Esophagus squamous epithelium (tissue), 4 donors: ENCODE data around the gene KIF3C.
"Not testable (repeated sequence)": the region's sequence is repeated elsewhere in the genome, so short reads cannot be mapped to it uniquely, and the experiment has no call there.

ENCODE experiments used
- CTCF ChIP-seq, 6 experiments: fragments of 450-650 bp in 4 of 6; fragments of 200-600 bp in 2 of 6; sonication (generic) in 2 of 6; IDR thresholded peaks; one replicate each; pipeline ENCODE4 v1.5.1; 2016 to 2019; ENCODE audit warnings: antibody characterized with exemption in 6 of 6, mild to moderate bottlenecking in 4 of 6, moderate library complexity in 4 of 6
- POLR2A ChIP-seq, 4 donors: fragments of 450-650 bp; IDR thresholded peaks; one replicate each; pipeline ENCODE4 v1.6.1; 2017; ENCODE audit warnings: antibody characterized with exemption in 4 of 4, mild to moderate bottlenecking in 4 of 4, moderate library complexity in 3 of 4

- TF ChIP-seq CTCF, POLR2A (IDR thresholded peaks at IDR 0.05): not testable (repeated sequence)
Measured at GRCh38 chr2:25915944-25916772, 66.1 kb downstream of the KIF3C start.
